Sigmoid colon (tissue), 7 donors: ENCODE results near the gene CELSR2. TPM values are rescaled to one million over a fixed set of nuclear protein-coding genes. Genes with fewer than 3 reads are reported as not detected.

Experiments used
- DNase-seq: peaks from one replicate; pipeline ENCODE4 v3.0.0-alpha.2; 2019
- H3K27ac ChIP-seq, 4 donors: fragments of 200-600 bp; sonication (generic); one replicate each; pipeline ENCODE4 v1.5.1; 2016 to 2019; ENCODE audit warnings: mild to moderate bottlenecking in 1 of 4
- H3K27me3 ChIP-seq, 3 donors: fragments of 200-600 bp; sonication (generic); one replicate each; pipeline ENCODE4 v1.5.1; 2019; ENCODE audit warnings: mild to moderate bottlenecking in 1 of 3
- H3K36me3 ChIP-seq, 4 donors: fragments of 200-600 bp; sonication (generic); one replicate each; pipeline ENCODE4 v1.5.1; 2016 to 2019
- H3K4me1 ChIP-seq, 4 donors: fragments of 200-600 bp; sonication (generic); one replicate each; pipeline ENCODE4 v1.5.1; 2017 to 2019
- H3K4me3 ChIP-seq, 4 donors: fragments of 200-600 bp; sonication (generic); one replicate each; pipeline ENCODE4 v1.5.1; 2017 to 2019; ENCODE audit warnings: mild to moderate bottlenecking in 2 of 4, moderate library complexity in 1 of 4
- H3K9me3 ChIP-seq, 4 donors: fragments of 200-600 bp in 3 of 4; sonication (generic) in 3 of 4; one replicate each; pipeline versions ENCODE4 v1.5.1 to v1.6.1; 2013 to 2019
- EP300 ChIP-seq, 4 donors: sonication (generic); formaldehyde crosslinking; IDR thresholded peaks; one replicate each; pipeline ENCODE4 v1.6.1; 2017; ENCODE audit warnings: antibody characterized with exemption in 4 of 4
- POLR2A ChIP-seq, 2 donors: fragments of 450-650 bp; IDR thresholded peaks; one replicate each; pipeline ENCODE4 v1.6.1; 2016; ENCODE audit warnings: antibody characterized with exemption in 2 of 2, mild to moderate bottlenecking in 2 of 2, moderate library complexity in 2 of 2
- POLR2AphosphoS5 ChIP-seq, 4 donors: sonication (generic); formaldehyde crosslinking; IDR thresholded peaks; one replicate each; pipeline ENCODE4 v1.6.1; 2017; ENCODE audit warnings: antibody characterized with exemption in 4 of 4
- WGBS, 2 donors: extraction: QIAGEN DNeasy Blood & Tissue Kit; methylation state at CpG; one replicate each; pipeline ENCODE4 v1.1.7; 2013; 5-methylcytosine and 5-hydroxymethylcytosine counted together
- intact Hi-C: fragments of 100-400 bp; cut with DNase I; formaldehyde crosslinking; loops from one replicate; pipeline ENCODE4 v1.15.1; 2023
- polyA plus RNA-seq, 3 donors: library from polyadenylated mRNA; stranded (reverse); fragments of 200-250 nt; gene quantifications; one replicate each; pipeline ENCODE4 v1.2.3, GENCODE V29; 2013
- total RNA-seq, 4 donors: library from RNA; depleted of rRNA; stranded (reverse); fragments of >200 nt; gene quantifications; one replicate each; pipeline ENCODE4 v1.1.0, GENCODE V29; 2016
- TF ChIP-seq, protein P1 (sequence below), 4 experiments: fragments of 450-650 bp in 3 of 4; fragments of 200-600 bp in 1 of 4; IDR thresholded peaks; one replicate each; pipeline ENCODE4 v1.5.1; 2016 to 2019; ENCODE audit warnings: antibody characterized with exemption in 4 of 4, mild to moderate bottlenecking in 3 of 4, moderate library complexity in 2 of 4
- donor health status: healthy with polysubstance abuse.
- donor health status: Bipolar disorder and iron deficiency.
- donor health status: healthy.

CELSR2 gene
- total and polyA plus RNA-seq, 7 donors = under 0.01 to 10.8 (median 3.6) TPM

DNA sequence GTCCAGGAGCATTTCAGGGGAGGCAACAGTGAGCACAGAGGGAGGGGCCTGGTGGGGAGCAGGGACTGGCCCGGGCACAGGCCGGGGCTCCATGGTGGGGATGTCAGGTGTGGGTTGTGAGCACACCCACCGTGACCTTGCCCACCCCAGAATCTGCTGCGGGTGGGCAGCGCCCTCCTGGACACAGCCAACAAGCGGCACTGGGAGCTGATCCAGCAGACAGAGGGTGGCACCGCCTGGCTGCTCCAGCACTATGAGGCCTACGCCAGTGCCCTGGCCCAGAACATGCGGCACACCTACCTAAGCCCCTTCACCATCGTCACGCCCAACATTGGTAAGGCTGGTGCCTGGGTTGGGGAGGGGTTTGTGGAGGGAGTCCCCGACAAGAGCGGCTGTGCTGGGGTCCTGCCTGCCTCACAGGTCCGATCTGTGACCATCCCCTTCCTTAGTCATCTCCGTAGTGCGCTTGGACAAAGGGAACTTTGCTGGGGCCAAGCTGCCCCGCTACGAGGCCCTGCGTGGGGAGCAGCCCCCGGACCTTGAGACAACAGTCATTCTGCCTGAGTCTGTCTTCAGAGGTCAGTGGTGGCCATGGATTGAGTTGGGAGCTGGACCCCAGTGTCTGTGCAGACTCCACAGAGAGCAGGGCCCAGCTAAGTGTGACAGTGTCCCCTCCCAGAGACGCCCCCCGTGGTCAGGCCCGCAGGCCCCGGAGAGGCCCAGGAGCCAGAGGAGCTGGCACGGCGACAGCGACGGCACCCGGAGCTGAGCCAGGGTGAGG lies 19.3 kb downstream of the CELSR2 start:
- intact Hi-C loops = no loop called here
- WGBS, 2 donors = 93 to 94% methylated on average over 29 of the region's 29 CpGs
- H3K27ac ChIP-seq = no peak overlapping the region

DNA sequence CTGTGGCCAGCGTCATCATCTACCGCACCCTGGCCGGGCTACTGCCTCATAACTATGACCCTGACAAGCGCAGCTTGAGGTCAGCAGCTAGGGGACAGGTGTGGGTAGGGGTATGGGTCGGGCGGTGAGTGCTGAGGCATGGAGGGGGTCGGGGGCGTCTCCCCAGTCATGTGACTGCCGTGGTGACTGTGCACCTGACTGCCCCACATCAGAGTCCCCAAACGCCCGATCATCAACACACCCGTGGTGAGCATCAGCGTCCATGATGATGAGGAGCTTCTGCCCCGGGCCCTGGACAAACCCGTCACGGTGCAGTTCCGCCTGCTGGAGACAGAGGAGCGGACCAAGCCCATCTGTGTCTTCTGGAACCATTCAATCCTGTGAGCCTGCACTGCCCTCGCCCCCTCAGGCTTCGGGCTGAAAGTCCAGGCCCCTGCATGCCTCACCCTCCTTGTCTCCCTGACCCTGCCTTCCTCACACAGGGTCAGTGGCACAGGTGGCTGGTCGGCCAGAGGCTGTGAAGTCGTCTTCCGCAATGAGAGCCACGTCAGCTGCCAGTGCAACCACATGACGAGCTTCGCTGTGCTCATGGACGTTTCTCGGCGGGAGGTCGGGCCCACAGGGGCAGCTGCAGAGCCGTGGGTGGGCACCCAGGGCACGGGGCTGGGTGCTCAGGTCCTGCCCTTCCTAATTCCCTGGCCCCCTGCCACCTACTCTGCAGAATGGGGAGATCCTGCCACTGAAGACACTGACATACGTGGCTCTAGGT lies 20.1 kb downstream of the CELSR2 start:
- Histone ChIP-seq H3K4me1 (peaks cover 0 to 2% (median 0%) of the 10 kb centered on the region in 4 donors), H3K36me3 (peaks cover 0 to 45% (median 0%) of the 10 kb centered on the region in 4 donors), H3K27me3 (no peaks in the 10 kb centered on the region), H3K27ac (no peak overlapping the region), H3K9me3 (no peaks in the 10 kb centered on the region), H3K4me3 (no peak overlapping the region)
- WGBS, 2 donors = 92 to 93% methylated on average over 33 of the region's 33 CpGs
- TF ChIP-seq, protein P1, sequence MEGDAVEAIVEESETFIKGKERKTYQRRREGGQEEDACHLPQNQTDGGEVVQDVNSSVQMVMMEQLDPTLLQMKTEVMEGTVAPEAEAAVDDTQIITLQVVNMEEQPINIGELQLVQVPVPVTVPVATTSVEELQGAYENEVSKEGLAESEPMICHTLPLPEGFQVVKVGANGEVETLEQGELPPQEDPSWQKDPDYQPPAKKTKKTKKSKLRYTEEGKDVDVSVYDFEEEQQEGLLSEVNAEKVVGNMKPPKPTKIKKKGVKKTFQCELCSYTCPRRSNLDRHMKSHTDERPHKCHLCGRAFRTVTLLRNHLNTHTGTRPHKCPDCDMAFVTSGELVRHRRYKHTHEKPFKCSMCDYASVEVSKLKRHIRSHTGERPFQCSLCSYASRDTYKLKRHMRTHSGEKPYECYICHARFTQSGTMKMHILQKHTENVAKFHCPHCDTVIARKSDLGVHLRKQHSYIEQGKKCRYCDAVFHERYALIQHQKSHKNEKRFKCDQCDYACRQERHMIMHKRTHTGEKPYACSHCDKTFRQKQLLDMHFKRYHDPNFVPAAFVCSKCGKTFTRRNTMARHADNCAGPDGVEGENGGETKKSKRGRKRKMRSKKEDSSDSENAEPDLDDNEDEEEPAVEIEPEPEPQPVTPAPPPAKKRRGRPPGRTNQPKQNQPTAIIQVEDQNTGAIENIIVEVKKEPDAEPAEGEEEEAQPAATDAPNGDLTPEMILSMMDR (IDR thresholded peaks at IDR 0.05) = no peak
- TF ChIP-seq EP300 (IDR thresholded peaks at IDR 0.05) = no peak
- TF ChIP-seq POLR2A (IDR thresholded peaks at IDR 0.05) = no peak
- TF ChIP-seq POLR2AphosphoS5 (IDR thresholded peaks at IDR 0.05) = no peak
- intact Hi-C loops = no loop called here
- no peak for DNase-seq

More for the DNA sequence above, 19.3 kb downstream of the CELSR2 start:
- Histone ChIP-seq H3K36me3 (peaks cover 0 to 48% (median 0%) of the 10 kb centered on the region in 4 donors), H3K27me3 (no peaks in the 10 kb centered on the region), H3K9me3 (no peaks in the 10 kb centered on the region), H3K4me1 (peaks cover 0 to 4% (median 0%) of the 10 kb centered on the region in 4 donors), H3K4me3 (no peak overlapping the region)
- no peak for DNase-seq
- TF ChIP-seq, protein P1 (IDR thresholded peaks at IDR 0.05) = no peak
- TF ChIP-seq EP300 (IDR thresholded peaks at IDR 0.05) (no peak), POLR2AphosphoS5 (IDR thresholded peaks at IDR 0.05) (no peak), POLR2A (IDR thresholded peaks at IDR 0.05) (no peak)

DNA sequence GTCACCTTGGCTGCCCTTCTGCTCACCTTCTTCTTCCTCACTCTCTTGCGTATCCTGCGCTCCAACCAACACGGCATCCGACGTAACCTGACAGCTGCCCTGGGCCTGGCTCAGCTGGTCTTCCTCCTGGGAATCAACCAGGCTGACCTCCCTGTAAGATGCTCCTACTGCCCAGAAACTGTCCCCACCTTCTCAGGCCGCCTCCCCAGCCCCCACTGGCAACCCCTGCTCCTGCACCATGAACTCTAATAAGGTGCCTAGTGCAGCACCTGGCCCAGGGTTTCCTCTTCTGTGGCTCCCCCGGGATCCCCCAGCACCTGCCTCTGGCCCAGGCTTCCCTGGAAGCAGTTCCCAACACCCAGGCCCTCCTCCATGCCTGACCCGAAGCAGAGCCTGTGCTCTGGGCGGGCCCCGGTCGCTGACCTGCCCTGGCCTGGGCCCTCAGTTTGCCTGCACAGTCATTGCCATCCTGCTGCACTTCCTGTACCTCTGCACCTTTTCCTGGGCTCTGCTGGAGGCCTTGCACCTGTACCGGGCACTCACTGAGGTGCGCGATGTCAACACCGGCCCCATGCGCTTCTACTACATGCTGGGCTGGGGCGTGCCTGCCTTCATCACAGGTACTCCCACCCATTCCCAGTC lies 20.8 kb downstream of the CELSR2 start:
- Histone ChIP-seq H3K27me3 (no peaks in the 10 kb centered on the region), H3K4me3 (no peak overlapping the region), H3K9me3 (no peaks in the 10 kb centered on the region), H3K4me1 (peaks cover 0 to 9% (median 5%) of the 10 kb centered on the region in 4 donors), H3K27ac (no peak overlapping the region), H3K36me3 (peaks cover 0 to 38% (median 0%) of the 10 kb centered on the region in 4 donors)
- TF ChIP-seq POLR2A (IDR thresholded peaks at IDR 0.05) (no peak), POLR2AphosphoS5 (IDR thresholded peaks at IDR 0.05) (no peak), EP300 (IDR thresholded peaks at IDR 0.05) (no peak)
- TF ChIP-seq, protein P1 (IDR thresholded peaks at IDR 0.05) = no peak
- no peak for DNase-seq
- intact Hi-C loops = loop anchor here (10.0 kb wide), 1 partner anchor 265 kb away; the partner anchor contains the start of gene GPR61
- WGBS, 2 donors = 90 to 95% methylated on average over 17 of the region's 17 CpGs

DNA sequence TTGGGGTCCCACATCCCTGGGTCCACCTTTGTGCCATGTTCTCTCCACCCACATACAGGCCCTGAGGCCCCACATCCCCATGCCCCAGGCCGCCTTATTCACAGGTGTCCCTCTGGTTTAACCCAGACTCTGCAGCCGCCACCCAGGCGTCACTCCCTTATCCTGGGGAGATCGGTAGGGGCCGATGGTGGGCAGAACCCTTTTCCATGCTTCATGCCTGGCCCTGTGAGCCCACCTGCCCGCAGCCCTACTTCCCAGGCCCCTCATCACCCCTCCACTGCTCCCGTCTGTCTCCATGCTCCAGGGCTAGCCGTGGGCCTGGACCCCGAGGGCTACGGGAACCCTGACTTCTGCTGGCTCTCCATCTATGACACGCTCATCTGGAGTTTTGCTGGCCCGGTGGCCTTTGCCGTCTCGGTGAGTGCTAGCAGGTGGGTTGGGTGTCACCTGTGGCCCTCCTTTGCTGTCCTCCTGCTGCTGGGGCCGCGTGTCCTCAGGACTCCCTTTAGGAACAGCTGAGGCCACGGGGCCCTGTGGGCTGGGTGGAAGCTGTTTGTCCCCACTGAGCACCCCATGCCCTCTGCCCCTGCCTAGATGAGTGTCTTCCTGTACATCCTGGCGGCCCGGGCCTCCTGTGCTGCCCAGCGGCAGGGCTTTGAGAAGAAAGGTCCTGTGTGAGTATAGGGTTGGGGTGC lies 21.4 kb downstream of the CELSR2 start:
- Histone ChIP-seq H3K36me3 (peaks cover 0 to 33% (median 0%) of the 10 kb centered on the region in 4 donors), H3K27me3 (no peaks in the 10 kb centered on the region), H3K4me3 (no peak overlapping the region), H3K4me1 (peaks cover 0 to 15% (median 8%) of the 10 kb centered on the region in 4 donors), H3K9me3 (no peaks in the 10 kb centered on the region), H3K27ac (no peak overlapping the region)
- no peak for DNase-seq
- TF ChIP-seq POLR2AphosphoS5 (IDR thresholded peaks at IDR 0.05) = no peak
- TF ChIP-seq, protein P1 (IDR thresholded peaks at IDR 0.05) = no peak
- TF ChIP-seq EP300 (IDR thresholded peaks at IDR 0.05) = no peak
- TF ChIP-seq POLR2A (IDR thresholded peaks at IDR 0.05) = no peak
- WGBS, 2 donors = 91 to 94% methylated on average over 20 of the region's 20 CpGs
- intact Hi-C loops = loop anchor here (10.0 kb wide), 1 partner anchor 264 kb away; the partner anchor contains the start of gene GPR61
